GM18502 (cell line): ENCODE results near the gene TMX1.

Experiments used
- ATAC-seq: cut with Tn5 transposase; IDR thresholded peaks from one replicate; pipeline ENCODE4 v1.9.1; 2021; ENCODE audit warnings: mild to moderate bottlenecking; ENCODE audit not compliant: unreplicated experiment, poor library complexity

Gene TMX1

GRCh38 chr14:51242545-51243490 is 2.8 kb downstream of the TMX1 start:
- ATAC-seq, result no peak

DNA sequence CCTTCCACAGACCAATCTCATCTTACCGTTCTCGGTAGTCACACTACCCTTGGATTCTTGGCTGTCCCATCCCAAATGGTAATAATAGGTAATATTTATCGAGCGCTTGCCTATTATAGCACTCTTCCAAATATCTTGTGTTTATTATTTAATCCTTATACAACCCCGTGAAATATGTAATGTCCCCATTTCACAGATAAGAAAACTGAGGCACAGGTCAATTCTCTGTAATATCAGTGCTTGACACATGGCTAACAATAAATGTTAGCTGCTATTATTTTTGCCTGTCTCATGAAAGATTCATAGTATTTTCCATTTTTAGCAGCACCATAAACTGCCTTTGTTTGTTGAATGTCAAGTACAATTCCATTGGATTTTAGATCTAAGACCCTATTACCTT is 4.5 kb downstream of the TMX1 start:
- ATAC-seq, result no peak

GRCh38 chr14:51246032-51246431 is 6.0 kb downstream of the TMX1 start:
- ATAC-seq, result no peak

DNA sequence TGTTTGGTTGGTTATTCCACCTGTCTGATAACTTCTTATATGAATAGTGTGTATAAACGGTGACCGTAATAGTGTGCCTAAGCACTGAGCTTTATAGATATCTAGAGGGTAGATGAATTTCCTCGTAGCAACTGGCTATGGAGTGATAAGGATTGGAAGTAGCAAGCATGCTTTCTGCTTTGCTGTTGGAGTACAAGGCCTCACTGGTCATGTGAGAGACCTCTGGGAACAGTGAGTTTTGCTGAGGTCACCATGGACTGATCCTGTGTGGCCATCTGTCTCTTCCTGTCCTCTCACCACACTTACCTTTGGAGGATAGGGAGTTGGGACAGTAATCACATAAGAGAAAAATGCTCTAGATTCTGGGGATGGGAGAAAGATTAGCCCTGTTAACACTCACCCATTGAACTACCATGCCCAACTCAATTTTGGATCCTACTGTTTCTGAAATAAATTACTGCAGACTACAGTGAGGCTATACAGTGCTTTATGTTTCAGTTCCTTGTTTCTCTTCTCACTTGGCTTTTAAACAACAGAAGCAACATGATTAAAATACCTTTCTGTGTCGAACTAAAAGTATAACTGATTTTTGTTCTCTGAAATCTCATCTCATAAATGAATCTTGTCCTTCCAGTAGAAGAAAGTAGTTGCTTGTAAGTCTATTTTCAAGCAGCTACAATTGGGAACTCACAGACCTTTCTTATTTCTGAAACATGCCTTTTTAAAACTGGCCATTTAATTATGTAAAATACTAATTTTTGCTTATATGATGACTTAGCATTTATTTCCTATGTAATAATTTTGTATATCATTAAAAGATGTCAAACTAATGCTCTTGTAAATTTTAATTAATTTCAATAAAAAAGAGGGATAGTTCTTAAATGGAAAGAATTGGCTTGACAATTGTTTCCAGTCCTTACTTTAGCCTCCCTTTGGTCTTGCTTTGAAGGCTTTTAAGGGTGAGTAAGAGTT is 8.3 kb downstream of the TMX1 start:
- ATAC-seq, result peak; percentile 92

DNA sequence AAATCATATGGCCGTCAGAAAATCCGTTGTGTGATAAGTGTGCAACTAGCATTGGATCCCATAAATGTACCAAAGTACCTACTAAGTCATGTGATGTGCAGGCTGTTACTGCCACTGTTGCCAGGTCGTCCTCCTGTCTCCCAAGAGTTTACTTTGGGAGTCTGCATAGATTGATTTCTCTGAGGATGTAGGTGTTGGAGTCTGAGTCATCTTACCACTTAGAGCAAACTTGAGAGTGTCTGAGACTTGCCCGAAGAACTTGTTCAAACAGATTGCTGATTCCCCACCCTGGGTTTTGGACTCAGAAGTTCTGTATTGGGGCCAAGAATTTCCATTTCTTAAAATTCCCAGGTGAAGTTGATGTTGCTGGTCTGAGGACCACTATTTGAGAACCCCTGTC is 11.4 kb downstream of the TMX1 start:
- no peak for ATAC-seq

DNA sequence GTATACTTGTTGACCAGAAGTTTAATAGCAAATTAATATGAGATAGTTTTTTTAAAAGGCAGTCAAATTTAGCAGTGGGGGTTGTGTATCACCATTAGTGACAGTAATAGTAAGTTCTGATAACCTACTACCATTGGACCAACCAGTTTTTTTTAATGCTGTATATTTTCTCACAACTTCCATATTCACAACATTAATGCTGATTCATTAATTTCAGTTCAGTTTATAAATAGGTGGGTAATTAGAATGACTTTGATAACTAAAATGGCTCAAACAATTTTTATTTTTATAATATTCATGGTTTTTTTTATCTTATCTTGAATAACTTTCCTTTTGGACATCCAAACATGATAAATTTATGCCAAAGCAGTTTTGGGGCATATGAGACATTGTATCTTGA is 13.8 kb downstream of the TMX1 start:
- ATAC-seq, result no peak

GRCh38 chr14:51258280-51258679 is 18.2 kb downstream of the TMX1 start:
- no peak for ATAC-seq

GRCh38 chr14:51258788-51259187 is 18.7 kb downstream of the TMX1 start:
- ATAC-seq, result no peak

DNA sequence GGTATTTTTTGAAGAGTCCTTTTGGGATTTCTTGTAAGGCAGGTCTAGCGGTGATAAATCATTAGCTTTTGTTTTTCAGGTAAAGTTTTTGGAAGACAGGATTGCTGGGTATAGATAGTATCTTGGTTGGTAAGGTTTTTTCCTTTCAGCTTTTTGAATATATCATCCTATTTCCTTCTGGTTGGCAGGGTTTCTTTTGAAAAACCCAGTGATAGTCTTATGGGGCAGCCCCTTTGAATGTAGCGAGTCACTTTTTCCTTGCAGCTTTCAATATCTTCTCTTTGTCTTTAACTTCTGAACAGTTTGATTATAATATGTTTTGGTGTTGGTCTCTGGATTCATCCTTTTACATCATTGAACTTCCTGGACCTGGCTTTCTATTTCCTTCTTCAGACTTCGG is 20.2 kb downstream of the TMX1 start:
- ATAC-seq, result no peak

- no peak for ATAC-seq
These were observed 21.1 kb downstream of the TMX1 start for GRCh38 chr14:51261151-51261550.

DNA sequence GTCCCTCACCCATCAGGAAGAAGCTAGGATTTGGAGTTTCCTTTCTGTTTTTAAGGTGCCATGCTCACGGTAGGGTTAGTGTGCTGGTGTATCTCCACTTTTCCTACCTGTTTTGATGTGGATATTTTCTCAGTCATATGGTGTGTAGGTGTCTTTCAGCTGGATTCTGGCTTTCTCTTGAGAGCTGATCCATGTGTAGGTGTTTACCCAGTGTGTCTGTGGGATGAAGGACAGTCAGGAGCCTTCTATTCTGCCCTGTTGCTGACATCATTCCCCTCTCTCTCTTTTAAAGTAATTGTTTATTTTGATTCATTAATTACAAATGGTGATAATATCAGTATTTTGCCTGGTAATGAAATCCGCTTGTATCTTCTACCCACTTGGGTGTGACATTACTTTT is 22.8 kb downstream of the TMX1 start:
- ATAC-seq, result no peak

- no peak for ATAC-seq
These were observed 29.6 kb downstream of the TMX1 start for GRCh38 chr14:51269634-51270033.

GRCh38 chr14:51276605-51277004 is 36.6 kb downstream of the TMX1 start:
- ATAC-seq, result no peak

DNA sequence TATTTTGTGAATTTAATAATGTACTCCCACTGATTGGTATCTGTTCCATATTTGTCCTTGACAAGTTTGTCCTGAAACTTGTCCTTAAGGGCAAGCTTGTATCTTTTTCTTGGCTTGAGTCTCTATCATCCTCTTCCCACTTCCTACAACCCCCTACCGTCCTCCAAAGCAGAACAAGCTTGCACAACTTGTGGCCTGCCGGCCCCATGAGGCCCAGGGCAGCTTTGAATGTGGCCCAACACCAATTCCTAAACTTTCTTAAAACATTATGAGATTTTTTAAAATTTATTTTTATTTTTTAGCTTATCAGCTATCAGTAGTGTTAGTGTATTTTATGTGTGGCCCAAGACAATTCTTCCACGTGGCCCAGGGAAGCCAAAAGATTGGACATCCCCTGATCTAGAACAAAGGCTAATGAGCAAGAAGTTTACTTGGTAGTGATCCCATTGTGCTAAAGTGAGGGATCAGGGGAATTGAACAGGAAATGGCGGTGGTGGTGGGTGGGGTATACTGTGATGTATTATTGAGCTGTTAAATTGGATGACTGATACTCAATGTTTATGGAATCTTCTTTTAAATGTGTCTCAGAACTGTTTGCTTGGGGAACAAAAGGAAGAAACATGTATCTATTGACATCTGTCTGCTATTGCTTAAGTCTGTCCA is 37.8 kb downstream of the TMX1 start:
- ATAC-seq, result no peak

- no peak for ATAC-seq
These were observed 42.5 kb downstream of the TMX1 start for GRCh38 chr14:51282517-51282916.

GRCh38 chr14:51283402-51284085 is 43.5 kb downstream of the TMX1 start:
- peak; percentile 54 for ATAC-seq

DNA sequence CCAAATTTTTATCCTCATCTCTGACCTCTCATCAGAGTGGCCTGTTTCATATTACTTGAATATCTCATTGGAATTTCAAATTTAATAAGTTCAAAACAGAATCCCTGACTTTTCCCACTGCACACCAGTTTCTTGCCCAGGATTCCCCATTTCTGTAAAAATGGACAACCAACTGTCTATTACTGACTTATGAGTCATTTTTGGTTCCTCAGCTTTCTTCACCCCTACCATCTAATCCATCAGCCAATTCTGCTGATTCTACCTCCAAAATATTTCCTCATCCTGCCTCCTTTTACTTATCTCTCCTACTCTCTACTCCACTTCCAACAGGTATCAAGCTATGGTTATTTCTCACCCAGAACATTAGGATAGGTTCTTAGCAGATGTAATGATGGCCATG is 44.2 kb downstream of the TMX1 start:
- ATAC-seq, result no peak

DNA sequence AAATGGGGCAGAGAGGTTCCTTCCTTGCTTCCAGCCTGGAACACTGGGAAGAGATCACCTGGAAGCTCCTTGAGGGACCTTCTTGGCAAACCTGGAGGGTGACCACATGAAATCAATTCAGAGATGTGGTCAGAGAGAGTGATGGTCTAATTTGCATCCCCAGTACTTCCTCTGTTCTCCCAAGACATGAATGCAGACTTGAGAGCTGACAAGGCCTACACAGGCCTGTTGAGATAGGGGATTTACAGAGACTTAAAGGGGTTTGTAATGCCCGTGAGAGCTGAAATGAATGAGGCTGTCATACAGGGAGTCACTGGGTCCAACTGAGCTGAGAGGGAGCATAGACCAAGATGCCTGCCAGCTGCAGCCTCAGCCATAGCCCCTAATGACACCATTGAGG is 45.1 kb downstream of the TMX1 start:
- ATAC-seq, result peak; percentile 74

- no peak for ATAC-seq
These were observed 49.1 kb downstream of the TMX1 start for GRCh38 chr14:51289169-51289568.

GRCh38 chr14:51290132-51290531 is 50.1 kb downstream of the TMX1 start:
- ATAC-seq, result no peak
